ENCODE data around the gene ZMYND10.

ZMYND10 gene

DNA sequence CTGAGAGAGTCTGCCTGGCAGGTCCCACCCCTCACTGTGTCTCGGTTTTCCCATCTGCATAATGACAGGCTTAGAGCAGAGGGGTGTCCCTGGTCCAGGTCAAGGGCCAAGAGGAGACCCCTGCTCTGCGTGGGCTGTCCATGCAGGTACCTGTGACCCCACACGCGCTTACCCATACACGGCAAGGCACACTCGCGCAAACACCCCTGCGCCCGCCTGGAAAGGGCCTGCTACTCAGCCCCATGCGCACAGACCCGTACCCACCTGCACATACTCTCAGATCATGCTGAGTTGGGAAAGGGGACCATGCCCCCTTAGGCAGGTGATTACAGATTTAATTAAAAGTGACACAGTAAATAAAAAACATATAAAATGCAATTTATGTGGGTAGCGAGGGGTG is 37.2 kb upstream of the ZMYND10 start:
- no peak overlapping the region for H3K27ac ChIP-seq
- H3K4me2 ChIP-seq (ENCODE audit: low read length): no peak overlapping the region
- H3K79me2 ChIP-seq: no peaks in the 10 kb centered on the region
- H3K27me3 ChIP-seq (ENCODE audit: control insufficient read depth, insufficient read depth, low read length): no peaks in the 10 kb centered on the region
- H3K9ac ChIP-seq: no peak overlapping the region
- no peaks in the 10 kb centered on the region for H3K4me1 ChIP-seq
- TF ChIP-seq, protein P1, sequence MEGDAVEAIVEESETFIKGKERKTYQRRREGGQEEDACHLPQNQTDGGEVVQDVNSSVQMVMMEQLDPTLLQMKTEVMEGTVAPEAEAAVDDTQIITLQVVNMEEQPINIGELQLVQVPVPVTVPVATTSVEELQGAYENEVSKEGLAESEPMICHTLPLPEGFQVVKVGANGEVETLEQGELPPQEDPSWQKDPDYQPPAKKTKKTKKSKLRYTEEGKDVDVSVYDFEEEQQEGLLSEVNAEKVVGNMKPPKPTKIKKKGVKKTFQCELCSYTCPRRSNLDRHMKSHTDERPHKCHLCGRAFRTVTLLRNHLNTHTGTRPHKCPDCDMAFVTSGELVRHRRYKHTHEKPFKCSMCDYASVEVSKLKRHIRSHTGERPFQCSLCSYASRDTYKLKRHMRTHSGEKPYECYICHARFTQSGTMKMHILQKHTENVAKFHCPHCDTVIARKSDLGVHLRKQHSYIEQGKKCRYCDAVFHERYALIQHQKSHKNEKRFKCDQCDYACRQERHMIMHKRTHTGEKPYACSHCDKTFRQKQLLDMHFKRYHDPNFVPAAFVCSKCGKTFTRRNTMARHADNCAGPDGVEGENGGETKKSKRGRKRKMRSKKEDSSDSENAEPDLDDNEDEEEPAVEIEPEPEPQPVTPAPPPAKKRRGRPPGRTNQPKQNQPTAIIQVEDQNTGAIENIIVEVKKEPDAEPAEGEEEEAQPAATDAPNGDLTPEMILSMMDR (IDR thresholded peaks at IDR 0.05): no peak
- H2AFZ ChIP-seq: no peak overlapping the region
- H3K9me3 ChIP-seq (ENCODE audit: control insufficient read depth, low read length): no peaks in the 10 kb centered on the region
- H3K36me3 ChIP-seq (ENCODE audit: control insufficient read depth, insufficient read depth, low read length): no peaks in the 10 kb centered on the region
- H3K4me3 ChIP-seq (ENCODE audit: low read depth, low read length): no peak overlapping the region

DNA sequence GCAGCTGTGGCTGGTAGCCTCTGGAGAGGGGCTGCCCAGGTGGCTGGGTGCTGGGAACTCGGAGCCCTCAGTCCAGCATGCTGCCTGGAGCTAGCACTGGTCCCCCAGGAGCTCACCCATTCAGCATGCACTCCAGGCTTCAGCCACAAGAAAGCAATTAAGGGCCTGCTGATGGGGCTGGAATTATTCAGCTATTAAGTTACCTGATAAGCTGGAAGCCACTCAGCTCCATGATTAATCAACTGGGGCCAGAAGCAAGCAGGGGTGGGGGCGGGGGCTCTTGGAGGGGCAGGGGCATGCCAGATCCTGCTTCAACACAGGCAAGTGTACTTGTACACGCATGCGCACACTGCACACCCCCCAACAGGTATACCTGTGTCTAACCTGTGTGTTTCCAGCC is 35.9 kb upstream of the ZMYND10 start:
- no peaks in the 10 kb centered on the region for H3K9me3 ChIP-seq (ENCODE audit: control insufficient read depth, low read length)
- no peaks in the 10 kb centered on the region for H3K36me3 ChIP-seq (ENCODE audit: control insufficient read depth, insufficient read depth, low read length)
- no peak overlapping the region for H3K9ac ChIP-seq
- no peak overlapping the region for H2AFZ ChIP-seq
- no peak overlapping the region for H3K27ac ChIP-seq
- TF ChIP-seq, protein P1 (IDR thresholded peaks at IDR 0.05): no peak
- H3K27me3 ChIP-seq (ENCODE audit: control insufficient read depth, insufficient read depth, low read length): no peaks in the 10 kb centered on the region
- no peak overlapping the region for H3K4me2 ChIP-seq (ENCODE audit: low read length)
- no peaks in the 10 kb centered on the region for H3K4me1 ChIP-seq
- H3K4me3 ChIP-seq (ENCODE audit: low read depth, low read length): no peak overlapping the region
- no peaks in the 10 kb centered on the region for H3K79me2 ChIP-seq

DNA sequence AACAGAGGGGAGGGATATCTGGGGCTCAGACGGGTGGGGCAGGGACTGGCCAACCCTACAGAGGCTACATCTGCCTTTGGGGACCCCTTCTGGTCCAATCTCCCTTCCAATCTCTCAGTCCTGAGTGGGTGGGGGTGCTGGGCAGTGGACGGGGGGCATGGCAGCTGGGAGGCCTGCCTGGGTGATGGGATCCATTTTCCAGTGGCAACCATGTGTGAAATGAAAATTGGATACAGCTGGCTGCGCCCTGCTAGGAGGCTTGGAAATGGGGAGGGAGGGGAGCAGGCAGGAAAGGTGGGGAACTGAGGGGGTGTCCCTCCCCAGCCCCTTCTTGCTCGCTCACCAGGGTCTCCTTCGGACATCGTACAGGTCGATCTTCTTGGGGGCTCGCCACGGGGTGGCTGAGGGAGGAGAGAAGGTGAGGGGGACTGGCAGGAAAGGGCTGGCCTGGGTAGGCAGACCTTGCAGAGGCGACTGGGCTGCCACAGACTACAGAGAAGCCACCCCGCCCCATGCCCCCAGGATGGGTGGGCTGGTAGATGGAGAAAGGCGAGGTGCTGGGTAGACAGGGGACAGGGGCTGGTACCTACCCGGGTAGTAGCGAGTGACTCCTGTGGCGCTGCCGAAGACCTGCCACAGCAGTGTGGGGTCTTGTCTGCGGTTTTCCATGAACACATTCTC is 35.0 kb upstream of the ZMYND10 start:
- Histone ChIP-seq H3K4me2 (ENCODE audit: low read length) (no peak overlapping the region), H3K9ac (no peak overlapping the region), H3K27me3 (ENCODE audit: control insufficient read depth, insufficient read depth, low read length) (no peaks in the 10 kb centered on the region), H3K4me1 (no peaks in the 10 kb centered on the region), H3K79me2 (no peaks in the 10 kb centered on the region), H2AFZ (no peak overlapping the region), H3K9me3 (ENCODE audit: control insufficient read depth, low read length) (no peaks in the 10 kb centered on the region), H3K4me3 (ENCODE audit: low read depth, low read length) (no peak overlapping the region), H3K27ac (no peak overlapping the region), H3K36me3 (ENCODE audit: control insufficient read depth, insufficient read depth, low read length) (no peaks in the 10 kb centered on the region)
- TF ChIP-seq, protein P1 (IDR thresholded peaks at IDR 0.05): no peak

DNA sequence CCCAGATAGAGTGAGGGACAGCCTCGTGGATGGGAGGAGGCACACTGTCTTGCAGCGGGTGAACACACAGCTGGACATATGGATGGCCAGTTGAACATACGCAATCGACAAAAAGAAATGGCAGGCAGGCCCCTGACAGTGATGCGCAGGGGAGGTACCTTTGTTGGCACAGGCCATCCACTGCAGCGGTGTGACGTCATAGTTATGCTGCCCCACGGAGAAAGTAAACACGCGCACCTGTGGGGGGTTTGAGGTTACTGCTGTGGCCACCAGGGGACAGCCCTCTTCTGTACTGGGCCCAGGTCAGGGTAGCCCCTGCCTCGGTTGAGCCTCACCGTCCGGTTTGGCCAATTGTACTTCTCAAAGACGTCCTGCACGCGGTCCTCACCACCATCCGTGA is 33.2 kb upstream of the ZMYND10 start:
- Histone ChIP-seq H3K27ac (no peak overlapping the region), H3K4me3 (ENCODE audit: low read depth, low read length) (no peak overlapping the region), H3K4me2 (ENCODE audit: low read length) (no peak overlapping the region), H2AFZ (no peak overlapping the region), H3K9ac (no peak overlapping the region), H3K36me3 (ENCODE audit: control insufficient read depth, insufficient read depth, low read length) (no peaks in the 10 kb centered on the region), H3K4me1 (no peaks in the 10 kb centered on the region), H3K27me3 (ENCODE audit: control insufficient read depth, insufficient read depth, low read length) (no peaks in the 10 kb centered on the region), H3K79me2 (no peaks in the 10 kb centered on the region), H3K9me3 (ENCODE audit: control insufficient read depth, low read length) (no peaks in the 10 kb centered on the region)
- TF ChIP-seq, protein P1 (IDR thresholded peaks at IDR 0.05): no peak

DNA sequence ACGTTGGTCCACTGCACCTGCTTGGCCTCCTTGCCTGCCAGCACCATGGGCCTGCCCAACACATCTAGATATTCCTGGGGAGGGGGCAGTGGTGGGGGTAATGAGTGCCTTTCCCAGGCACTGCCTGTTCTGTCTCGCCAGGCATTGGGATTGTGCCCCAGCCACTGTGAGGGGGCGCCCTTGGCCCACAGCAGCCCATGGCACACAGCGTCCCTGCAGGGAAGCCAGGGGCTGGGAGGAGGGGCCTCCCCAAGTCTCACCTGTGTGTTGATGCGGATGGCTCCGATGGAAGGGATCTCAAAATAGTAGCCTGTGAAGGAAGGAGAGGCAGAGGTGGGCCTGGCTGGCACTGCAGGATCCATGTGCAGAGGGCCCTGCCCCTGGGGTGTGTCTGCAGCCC is 32.5 kb upstream of the ZMYND10 start:
- TF ChIP-seq, protein P1 (IDR thresholded peaks at IDR 0.05): no peak
- Histone ChIP-seq H3K79me2 (no peaks in the 10 kb centered on the region), H3K4me2 (ENCODE audit: low read length) (no peak overlapping the region), H3K4me3 (ENCODE audit: low read depth, low read length) (no peak overlapping the region), H3K27me3 (ENCODE audit: control insufficient read depth, insufficient read depth, low read length) (no peaks in the 10 kb centered on the region), H3K36me3 (ENCODE audit: control insufficient read depth, insufficient read depth, low read length) (no peaks in the 10 kb centered on the region), H3K9me3 (ENCODE audit: control insufficient read depth, low read length) (no peaks in the 10 kb centered on the region), H3K27ac (no peak overlapping the region), H3K4me1 (no peaks in the 10 kb centered on the region), H3K9ac (no peak overlapping the region), H2AFZ (no peak overlapping the region)
